Parathyroid adenoma (tissue), 2 donors: ENCODE measurements around the gene PLA2G7.

Experiments
- H2AFZ ChIP-seq: fragments of 300-600 bp; sonication (generic); one replicate; pipeline ENCODE4 v1.7.0; 2017; ENCODE audit warnings: antibody characterized with exemption, mild to moderate bottlenecking
- H3K27ac ChIP-seq: fragments of 300-600 bp; sonication (generic); one replicate; pipeline ENCODE4 v1.7.0; 2017
- H3K27me3 ChIP-seq: fragments of 300-600 bp; sonication (generic); one replicate; pipeline ENCODE4 v1.7.0; 2017; ENCODE audit warnings: low read length; ENCODE audit not compliant: control insufficient read depth, insufficient read depth
- H3K36me3 ChIP-seq: fragments of 300-600 bp; sonication (generic); one replicate; pipeline ENCODE4 v1.7.0; 2017; ENCODE audit warnings: low read length; ENCODE audit not compliant: control insufficient read depth, insufficient read depth
- H3K4me1 ChIP-seq: fragments of 300-600 bp; sonication (generic); one replicate; pipeline ENCODE4 v1.7.0; 2017; ENCODE audit warnings: control low read depth
- H3K4me2 ChIP-seq: fragments of 300-600 bp; sonication (generic); one replicate; pipeline ENCODE4 v1.7.0; 2017; ENCODE audit warnings: low read length
- H3K4me3 ChIP-seq: fragments of 300-600 bp; sonication (generic); one replicate; pipeline ENCODE4 v1.7.0; 2017; ENCODE audit warnings: low read depth, low read length
- H3K79me2 ChIP-seq: fragments of 300-600 bp; sonication (generic); one replicate; pipeline ENCODE4 v1.7.0; 2017; ENCODE audit warnings: control low read depth
- H3K9ac ChIP-seq: fragments of 300-600 bp; sonication (generic); one replicate; pipeline ENCODE4 v1.7.0; 2017; ENCODE audit warnings: mild to moderate bottlenecking
- H3K9me3 ChIP-seq: fragments of 300-600 bp; sonication (generic); one replicate; pipeline ENCODE4 v1.7.0; 2017; ENCODE audit warnings: low read length; ENCODE audit not compliant: control insufficient read depth
- CTCF ChIP-seq: fragments of 300-600 bp; sonication (generic); IDR thresholded peaks from one replicate; pipeline ENCODE4 v1.7.0; 2017; ENCODE audit warnings: antibody characterized with exemption, mild to moderate bottlenecking
- donor health status: primary hyperparathyroidism.

Gene PLA2G7

GRCh38 chr6:46741910-46742309, 6.7 kb upstream of the PLA2G7 start:
- no peak for TF ChIP-seq CTCF
- H3K36me3 ChIP-seq: no peaks in the 10 kb centered on the region
- no peak overlapping the region for H2AFZ ChIP-seq
- no peak overlapping the region for H3K9ac ChIP-seq
- H3K27ac ChIP-seq: no peak overlapping the region
- no peaks in the 10 kb centered on the region for H3K4me1 ChIP-seq
- no peaks in the 10 kb centered on the region for H3K79me2 ChIP-seq
- no peak overlapping the region for H3K4me2 ChIP-seq
- no peak overlapping the region for H3K4me3 ChIP-seq
- H3K9me3 ChIP-seq: no peaks in the 10 kb centered on the region
- H3K27me3 ChIP-seq: no peaks in the 10 kb centered on the region

- Histone ChIP-seq H3K9ac (no peak overlapping the region), H3K9me3 (no peaks in the 10 kb centered on the region), H3K4me2 (no peak overlapping the region), H3K27me3 (no peaks in the 10 kb centered on the region), H3K36me3 (no peaks in the 10 kb centered on the region), H3K4me1 (no peaks in the 10 kb centered on the region), H3K4me3 (no peak overlapping the region), H3K79me2 (no peaks in the 10 kb centered on the region), H2AFZ (no peak overlapping the region), H3K27ac (no peak overlapping the region)
- TF ChIP-seq CTCF: no peak
Measured at GRCh38 chr6:46741482-46741881, 6.3 kb upstream of the PLA2G7 start.

- no peak overlapping the region for H2AFZ ChIP-seq
- H3K27me3 ChIP-seq: no peaks in the 10 kb centered on the region
- H3K4me1 ChIP-seq: peaks cover 7% of the 10 kb centered on the region
- no peak overlapping the region for H3K4me3 ChIP-seq
- no peak overlapping the region for H3K9ac ChIP-seq
- TF ChIP-seq CTCF: no peak
- H3K79me2 ChIP-seq: no peaks in the 10 kb centered on the region
- no peak overlapping the region for H3K4me2 ChIP-seq
- H3K9me3 ChIP-seq: no peaks in the 10 kb centered on the region
- no peak overlapping the region for H3K27ac ChIP-seq
- H3K36me3 ChIP-seq: no peaks in the 10 kb centered on the region
Measured at GRCh38 chr6:46736906-46737305, 1.7 kb upstream of the PLA2G7 start.

- Histone ChIP-seq H3K79me2 (no peaks in the 10 kb centered on the region), H3K9me3 (no peaks in the 10 kb centered on the region), H3K9ac (no peak overlapping the region), H3K27ac (peak overlapping the region; percentile 88), H3K4me3 (peak overlapping the region; percentile 67), H3K36me3 (no peaks in the 10 kb centered on the region), H2AFZ (peak overlapping the region; percentile 89), H3K4me1 (peaks cover 7% of the 10 kb centered on the region), H3K4me2 (peak overlapping the region; percentile 92), H3K27me3 (no peaks in the 10 kb centered on the region)
- TF ChIP-seq CTCF: no peak
Measured at GRCh38 chr6:46735720-46736031, 501 bp upstream of the PLA2G7 start.

GRCh38 chr6:46733341-46733801, 1.8 kb downstream of the PLA2G7 start:
- H3K4me1 ChIP-seq: peaks cover 7% of the 10 kb centered on the region
- H3K9me3 ChIP-seq: no peaks in the 10 kb centered on the region
- H3K27ac ChIP-seq: peak overlapping the region; percentile 88
- H3K4me2 ChIP-seq: no peak overlapping the region
- H3K9ac ChIP-seq: no peak overlapping the region
- H2AFZ ChIP-seq: peak overlapping the region; percentile 89
- no peak for TF ChIP-seq CTCF
- no peaks in the 10 kb centered on the region for H3K27me3 ChIP-seq
- H3K4me3 ChIP-seq: peak overlapping the region; percentile 18
- no peaks in the 10 kb centered on the region for H3K79me2 ChIP-seq
- H3K36me3 ChIP-seq: no peaks in the 10 kb centered on the region
